ENCODE data around the gene CPNE1. TPM values are rescaled to one million over a fixed set of nuclear protein-coding genes. Genes with fewer than 3 reads are reported as not detected.

The CPNE1 gene
- total RNA-seq, 1 experiment from 2014 or later: 333 TPM

DNA sequence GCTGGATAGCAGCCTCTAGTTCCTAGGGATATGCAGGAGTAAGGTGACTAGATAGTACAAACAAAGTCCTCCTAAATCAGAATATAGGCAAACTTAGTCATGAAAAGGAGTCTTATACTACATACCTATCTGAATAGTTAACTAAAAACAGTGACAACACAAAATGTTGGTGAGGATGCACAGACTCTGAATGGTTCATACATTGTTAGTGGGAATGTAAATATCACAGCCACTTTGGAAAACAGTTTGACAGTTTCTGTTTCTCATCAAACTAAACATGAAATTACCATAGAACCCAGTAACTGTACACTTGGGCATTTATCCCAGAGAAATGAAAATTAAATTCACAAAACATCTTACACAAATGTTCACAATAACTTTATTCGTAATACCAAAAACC, 17.3 kb upstream of the CPNE1 start:
- BruUV-seq (replicated peaks): no TSS peak
- RAD21 ChIA-PET (ENCODE audit: low non-redundant PET in 1 of 2, low total read pairs in 2 of 2, uncharacterized antibody in 2 of 2, unreplicated experiment in 2 of 2): no interaction called here
- no peaks in the 10 kb centered on the region for H3K79me2 ChIP-seq (ENCODE audit: insufficient read depth, low read length)
- intact Hi-C loops (cut with micrococcal nuclease): no loop called here
- no peak overlapping the region for H3K9ac ChIP-seq (ENCODE audit: low read length)
- H3K4me2 ChIP-seq (ENCODE audit: low read length): no peak overlapping the region
- H3K9me2 ChIP-seq (ENCODE audit: insufficient read depth): no peaks in the 10 kb centered on the region
- no peaks in the 10 kb centered on the region for H3K9me3 ChIP-seq (ENCODE audit: control insufficient read depth in 1 of 2, insufficient read depth in 1 of 2, low read depth in 1 of 2, low read length in 2 of 2)
- H3K27ac ChIP-seq (ENCODE audit: low read depth, low read length): no peak overlapping the region
- TF ChIP-seq, protein P1, sequence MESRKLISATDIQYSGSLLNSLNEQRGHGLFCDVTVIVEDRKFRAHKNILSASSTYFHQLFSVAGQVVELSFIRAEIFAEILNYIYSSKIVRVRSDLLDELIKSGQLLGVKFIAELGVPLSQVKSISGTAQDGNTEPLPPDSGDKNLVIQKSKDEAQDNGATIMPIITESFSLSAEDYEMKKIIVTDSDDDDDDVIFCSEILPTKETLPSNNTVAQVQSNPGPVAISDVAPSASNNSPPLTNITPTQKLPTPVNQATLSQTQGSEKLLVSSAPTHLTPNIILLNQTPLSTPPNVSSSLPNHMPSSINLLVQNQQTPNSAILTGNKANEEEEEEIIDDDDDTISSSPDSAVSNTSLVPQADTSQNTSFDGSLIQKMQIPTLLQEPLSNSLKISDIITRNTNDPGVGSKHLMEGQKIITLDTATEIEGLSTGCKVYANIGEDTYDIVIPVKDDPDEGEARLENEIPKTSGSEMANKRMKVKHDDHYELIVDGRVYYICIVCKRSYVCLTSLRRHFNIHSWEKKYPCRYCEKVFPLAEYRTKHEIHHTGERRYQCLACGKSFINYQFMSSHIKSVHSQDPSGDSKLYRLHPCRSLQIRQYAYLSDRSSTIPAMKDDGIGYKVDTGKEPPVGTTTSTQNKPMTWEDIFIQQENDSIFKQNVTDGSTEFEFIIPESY (IDR thresholded peaks at IDR 0.05; ENCODE audit: extremely low read depth, insufficient replicate concordance, low read length): no peak
- TF ChIP-seq ZNF274 (IDR thresholded peaks at IDR 0.05; ENCODE audit: low read depth, low read length) (no peak), SP1 (IDR thresholded peaks at IDR 0.05; ENCODE audit: low read depth) (no peak), ELF1 (IDR thresholded peaks at IDR 0.05; ENCODE audit: borderline replicate concordance, low read depth) (no peak)
- TF ChIP-seq, protein P2, sequence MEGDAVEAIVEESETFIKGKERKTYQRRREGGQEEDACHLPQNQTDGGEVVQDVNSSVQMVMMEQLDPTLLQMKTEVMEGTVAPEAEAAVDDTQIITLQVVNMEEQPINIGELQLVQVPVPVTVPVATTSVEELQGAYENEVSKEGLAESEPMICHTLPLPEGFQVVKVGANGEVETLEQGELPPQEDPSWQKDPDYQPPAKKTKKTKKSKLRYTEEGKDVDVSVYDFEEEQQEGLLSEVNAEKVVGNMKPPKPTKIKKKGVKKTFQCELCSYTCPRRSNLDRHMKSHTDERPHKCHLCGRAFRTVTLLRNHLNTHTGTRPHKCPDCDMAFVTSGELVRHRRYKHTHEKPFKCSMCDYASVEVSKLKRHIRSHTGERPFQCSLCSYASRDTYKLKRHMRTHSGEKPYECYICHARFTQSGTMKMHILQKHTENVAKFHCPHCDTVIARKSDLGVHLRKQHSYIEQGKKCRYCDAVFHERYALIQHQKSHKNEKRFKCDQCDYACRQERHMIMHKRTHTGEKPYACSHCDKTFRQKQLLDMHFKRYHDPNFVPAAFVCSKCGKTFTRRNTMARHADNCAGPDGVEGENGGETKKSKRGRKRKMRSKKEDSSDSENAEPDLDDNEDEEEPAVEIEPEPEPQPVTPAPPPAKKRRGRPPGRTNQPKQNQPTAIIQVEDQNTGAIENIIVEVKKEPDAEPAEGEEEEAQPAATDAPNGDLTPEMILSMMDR (IDR thresholded peaks at IDR 0.05 in 2 of 3, conservative IDR thresholded peaks at IDR 0.05 in 1 of 3; ENCODE audit: borderline replicate concordance in 1 of 3, insufficient read depth in 1 of 3, low read depth in 2 of 3, low read length in 2 of 3): no peak
- TF ChIP-seq, protein P3, sequence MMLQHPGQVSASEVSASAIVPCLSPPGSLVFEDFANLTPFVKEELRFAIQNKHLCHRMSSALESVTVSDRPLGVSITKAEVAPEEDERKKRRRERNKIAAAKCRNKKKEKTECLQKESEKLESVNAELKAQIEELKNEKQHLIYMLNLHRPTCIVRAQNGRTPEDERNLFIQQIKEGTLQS (IDR thresholded peaks at IDR 0.05): no peak
- TF ChIP-seq, protein P4, sequence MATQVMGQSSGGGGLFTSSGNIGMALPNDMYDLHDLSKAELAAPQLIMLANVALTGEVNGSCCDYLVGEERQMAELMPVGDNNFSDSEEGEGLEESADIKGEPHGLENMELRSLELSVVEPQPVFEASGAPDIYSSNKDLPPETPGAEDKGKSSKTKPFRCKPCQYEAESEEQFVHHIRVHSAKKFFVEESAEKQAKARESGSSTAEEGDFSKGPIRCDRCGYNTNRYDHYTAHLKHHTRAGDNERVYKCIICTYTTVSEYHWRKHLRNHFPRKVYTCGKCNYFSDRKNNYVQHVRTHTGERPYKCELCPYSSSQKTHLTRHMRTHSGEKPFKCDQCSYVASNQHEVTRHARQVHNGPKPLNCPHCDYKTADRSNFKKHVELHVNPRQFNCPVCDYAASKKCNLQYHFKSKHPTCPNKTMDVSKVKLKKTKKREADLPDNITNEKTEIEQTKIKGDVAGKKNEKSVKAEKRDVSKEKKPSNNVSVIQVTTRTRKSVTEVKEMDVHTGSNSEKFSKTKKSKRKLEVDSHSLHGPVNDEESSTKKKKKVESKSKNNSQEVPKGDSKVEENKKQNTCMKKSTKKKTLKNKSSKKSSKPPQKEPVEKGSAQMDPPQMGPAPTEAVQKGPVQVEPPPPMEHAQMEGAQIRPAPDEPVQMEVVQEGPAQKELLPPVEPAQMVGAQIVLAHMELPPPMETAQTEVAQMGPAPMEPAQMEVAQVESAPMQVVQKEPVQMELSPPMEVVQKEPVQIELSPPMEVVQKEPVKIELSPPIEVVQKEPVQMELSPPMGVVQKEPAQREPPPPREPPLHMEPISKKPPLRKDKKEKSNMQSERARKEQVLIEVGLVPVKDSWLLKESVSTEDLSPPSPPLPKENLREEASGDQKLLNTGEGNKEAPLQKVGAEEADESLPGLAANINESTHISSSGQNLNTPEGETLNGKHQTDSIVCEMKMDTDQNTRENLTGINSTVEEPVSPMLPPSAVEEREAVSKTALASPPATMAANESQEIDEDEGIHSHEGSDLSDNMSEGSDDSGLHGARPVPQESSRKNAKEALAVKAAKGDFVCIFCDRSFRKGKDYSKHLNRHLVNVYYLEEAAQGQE (IDR thresholded peaks at IDR 0.05; ENCODE audit: low read depth): no peak
- H3K36me3 ChIP-seq (ENCODE audit: control insufficient read depth in 1 of 2, insufficient read depth in 2 of 2, low read length in 2 of 2): peaks cover 0 to under 1% of the 10 kb centered on the region in 2 experiments; a peak in 1 of 4 replicates
- H4K20me1 ChIP-seq (ENCODE audit: insufficient read depth): no peaks in the 10 kb centered on the region
- no peak overlapping the region for H2AFZ ChIP-seq (ENCODE audit: low read depth, low read length, poor library complexity, severe bottlenecking)
- H3K4me1 ChIP-seq (ENCODE audit: control insufficient read depth in 1 of 2, insufficient read depth in 2 of 2, low read length in 2 of 2): no peaks in the 10 kb centered on the region
- no peaks in the 10 kb centered on the region for H3K27me3 ChIP-seq (ENCODE audit: insufficient read depth, low read length)
- no peak overlapping the region for H3K4me3 ChIP-seq (replicated peaks in 1 of 2; ENCODE audit: low read depth in 1 of 2, low read length in 2 of 2)
- no peak for ATAC-seq
- CTCF ChIA-PET: no interaction called here
- no peak for DNase-seq (ENCODE audit: low read depth, low spot score)
- POLR2A ChIA-PET: no interaction called here

Data from HCT116 (cell line).